HEK293 (cell line): ENCODE measurements around the gene EYS.

ENCODE experiments used
- ZNF132 ChIP-seq: fragments of 450-650 bp; formaldehyde crosslinking; IDR thresholded peaks from 2 replicates; pipeline ENCODE4 v1.5.1; 2017; ENCODE audit warnings: missing biosample characterization, missing genetic modification characterization, borderline replicate concordance
- ZNF530 ChIP-seq: fragments of 450-650 bp; formaldehyde crosslinking; IDR thresholded peaks from 2 replicates; pipeline ENCODE4 v1.5.1; 2016; ENCODE audit warnings: low read depth, missing biosample characterization, missing genetic modification characterization
- TF ChIP-seq, protein P1 (sequence below): fragments of 450-650 bp; formaldehyde crosslinking; IDR thresholded peaks from 2 replicates; pipeline ENCODE4 v1.5.1; 2016; ENCODE audit warnings: missing biosample characterization, missing genetic modification characterization

GRCh38 chr6:64476935-64477334, 1230.1 kb downstream of the EYS start:
- TF ChIP-seq, protein P1, sequence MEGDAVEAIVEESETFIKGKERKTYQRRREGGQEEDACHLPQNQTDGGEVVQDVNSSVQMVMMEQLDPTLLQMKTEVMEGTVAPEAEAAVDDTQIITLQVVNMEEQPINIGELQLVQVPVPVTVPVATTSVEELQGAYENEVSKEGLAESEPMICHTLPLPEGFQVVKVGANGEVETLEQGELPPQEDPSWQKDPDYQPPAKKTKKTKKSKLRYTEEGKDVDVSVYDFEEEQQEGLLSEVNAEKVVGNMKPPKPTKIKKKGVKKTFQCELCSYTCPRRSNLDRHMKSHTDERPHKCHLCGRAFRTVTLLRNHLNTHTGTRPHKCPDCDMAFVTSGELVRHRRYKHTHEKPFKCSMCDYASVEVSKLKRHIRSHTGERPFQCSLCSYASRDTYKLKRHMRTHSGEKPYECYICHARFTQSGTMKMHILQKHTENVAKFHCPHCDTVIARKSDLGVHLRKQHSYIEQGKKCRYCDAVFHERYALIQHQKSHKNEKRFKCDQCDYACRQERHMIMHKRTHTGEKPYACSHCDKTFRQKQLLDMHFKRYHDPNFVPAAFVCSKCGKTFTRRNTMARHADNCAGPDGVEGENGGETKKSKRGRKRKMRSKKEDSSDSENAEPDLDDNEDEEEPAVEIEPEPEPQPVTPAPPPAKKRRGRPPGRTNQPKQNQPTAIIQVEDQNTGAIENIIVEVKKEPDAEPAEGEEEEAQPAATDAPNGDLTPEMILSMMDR (tag by site-specific recombination): no peak
- TF ChIP-seq ZNF530 (no peak), ZNF132 (tag by site-specific recombination) (no peak)
